HG02623 (cell line): ENCODE data around the gene FGD6.
A peak's percentile ranks its signal among the peaks of the same experiment; 100 is the strongest.
"Not testable (repeated sequence)": the region's sequence is repeated elsewhere in the genome, so short reads cannot be mapped to it uniquely, and the experiment has no call there.

ENCODE experiments used
- ATAC-seq: cut with Tn5 transposase; IDR thresholded peaks from one replicate; pipeline ENCODE4 v1.9.1; 2021; ENCODE audit warnings: moderate library complexity; ENCODE audit not compliant: unreplicated experiment

The FGD6 gene

GRCh38 chr12:95235621-95236020 is 18.4 kb upstream of the FGD6 start:
- not testable (repeated sequence) for ATAC-seq

- not testable (repeated sequence) for ATAC-seq
Observed at GRCh38 chr12:95234187-95234586, 16.9 kb upstream of the FGD6 start.

GRCh38 chr12:95231190-95231589 is 13.9 kb upstream of the FGD6 start:
- ATAC-seq = no peak

- ATAC-seq = no peak
Observed at GRCh38 chr12:95230313-95230712, 13.0 kb upstream of the FGD6 start.

GRCh38 chr12:95229636-95230035 is 12.4 kb upstream of the FGD6 start:
- ATAC-seq = no peak

GRCh38 chr12:95228617-95229016 is 11.3 kb upstream of the FGD6 start:
- no peak for ATAC-seq

- ATAC-seq = no peak
Observed at GRCh38 chr12:95227818-95228356, 10.6 kb upstream of the FGD6 start.

GRCh38 chr12:95225645-95226212 is 8.5 kb upstream of the FGD6 start:
- ATAC-seq = no peak

GRCh38 chr12:95224202-95225170 is 7.2 kb upstream of the FGD6 start:
- no peak for ATAC-seq

GRCh38 chr12:95220726-95221125 is 3.5 kb upstream of the FGD6 start:
- no peak for ATAC-seq

GRCh38 chr12:95220190-95220589 is 2.9 kb upstream of the FGD6 start:
- ATAC-seq = no peak

- peak; percentile 1 for ATAC-seq
Observed at GRCh38 chr12:95218150-95219133, 1.2 kb upstream of the FGD6 start.

GRCh38 chr12:95216711-95217376 is 423 bp downstream of the FGD6 start:
- ATAC-seq = peak; percentile 10

- ATAC-seq = no peak
Observed at GRCh38 chr12:95215949-95216348, 1.3 kb downstream of the FGD6 start.

GRCh38 chr12:95214466-95214865 is 2.8 kb downstream of the FGD6 start:
- ATAC-seq = no peak

GRCh38 chr12:95213928-95214327 is 3.3 kb downstream of the FGD6 start:
- ATAC-seq = no peak

GRCh38 chr12:95213119-95213518 is 4.1 kb downstream of the FGD6 start:
- no peak for ATAC-seq

- ATAC-seq = no peak
Observed at GRCh38 chr12:95212586-95212985, 4.7 kb downstream of the FGD6 start.

GRCh38 chr12:95208678-95209077 is 8.6 kb downstream of the FGD6 start:
- ATAC-seq = no peak

- ATAC-seq = no peak
Observed at GRCh38 chr12:95207407-95207806, 9.9 kb downstream of the FGD6 start.
